ENCODE measurements around the gene F12.
A peak's percentile ranks its signal among the peaks of the same experiment; 100 is the strongest.

Gene F12

DNA sequence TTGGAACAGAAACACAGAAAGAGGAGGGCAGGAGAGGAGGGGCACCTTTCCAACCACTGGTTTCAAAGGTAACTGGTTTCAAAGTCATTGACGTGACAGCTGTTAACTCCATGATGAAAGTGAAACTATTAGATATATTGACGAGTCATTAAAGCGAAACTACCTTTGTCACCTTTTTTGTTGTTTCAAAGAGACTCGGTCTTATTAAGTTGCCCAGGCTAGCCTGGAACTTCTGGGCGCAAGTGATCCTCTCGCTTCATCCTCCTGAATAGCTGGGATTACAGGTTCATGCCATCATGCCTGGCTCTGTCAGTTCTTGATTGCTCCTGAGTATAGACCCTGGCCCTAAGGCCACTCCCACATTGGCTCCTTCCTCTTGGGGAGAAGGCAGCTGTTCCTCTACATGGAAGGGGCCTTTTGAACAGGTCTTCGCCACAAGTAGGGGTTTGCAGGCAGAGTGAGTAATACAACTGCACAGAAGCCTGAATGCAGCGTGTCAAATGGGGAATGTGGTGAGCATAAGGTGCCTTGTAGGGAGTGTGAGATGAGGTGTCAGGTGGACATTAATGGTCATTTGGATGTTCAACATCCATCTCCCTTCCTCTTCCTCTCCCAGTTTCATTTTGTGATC lies 3.4 kb upstream of the F12 start:
- DNase-seq (ENCODE audit: low read depth) = no peak

DNA sequence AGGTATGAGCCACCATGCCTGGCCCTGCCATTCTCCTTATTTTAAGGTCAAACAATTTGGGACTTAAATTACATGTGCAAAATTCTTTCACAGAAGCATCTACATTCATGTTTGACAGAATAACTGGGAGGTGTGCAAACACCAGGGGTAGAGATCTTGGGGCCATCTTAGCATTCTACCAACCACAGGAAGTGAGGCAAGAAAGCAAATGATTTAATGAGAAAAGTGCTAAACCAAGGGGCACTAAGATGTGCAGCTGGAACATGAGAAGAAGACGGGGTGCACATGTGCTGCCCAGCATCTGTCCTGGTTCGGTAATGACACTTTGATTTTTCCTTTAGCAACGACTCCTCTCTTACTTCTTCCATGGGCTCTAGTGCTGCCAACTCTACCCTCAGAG lies 1.2 kb upstream of the F12 start:
- no peak for DNase-seq (ENCODE audit: low read depth)

DNA sequence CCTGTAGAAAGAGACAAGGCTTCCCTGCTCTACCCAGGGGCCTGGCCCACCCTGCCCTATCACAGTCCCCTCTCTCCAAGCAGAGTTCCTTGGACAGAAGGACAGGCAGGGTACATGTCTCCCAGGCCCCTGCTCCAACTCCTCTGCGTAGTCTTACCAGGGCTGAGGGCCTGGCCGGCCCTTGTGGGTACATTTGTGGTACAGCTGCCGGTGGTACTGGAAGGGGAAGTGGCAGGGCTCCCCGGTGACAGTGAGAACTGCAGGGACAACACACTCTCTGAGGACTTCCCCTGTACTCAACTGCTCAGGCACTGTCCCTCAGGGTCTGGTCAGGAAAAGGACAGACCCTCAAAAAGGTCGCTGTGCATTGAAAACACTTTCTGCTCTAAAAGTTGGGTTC lies 3.6 kb downstream of the F12 start:
- no peak for DNase-seq (ENCODE audit: low read depth)

DNA sequence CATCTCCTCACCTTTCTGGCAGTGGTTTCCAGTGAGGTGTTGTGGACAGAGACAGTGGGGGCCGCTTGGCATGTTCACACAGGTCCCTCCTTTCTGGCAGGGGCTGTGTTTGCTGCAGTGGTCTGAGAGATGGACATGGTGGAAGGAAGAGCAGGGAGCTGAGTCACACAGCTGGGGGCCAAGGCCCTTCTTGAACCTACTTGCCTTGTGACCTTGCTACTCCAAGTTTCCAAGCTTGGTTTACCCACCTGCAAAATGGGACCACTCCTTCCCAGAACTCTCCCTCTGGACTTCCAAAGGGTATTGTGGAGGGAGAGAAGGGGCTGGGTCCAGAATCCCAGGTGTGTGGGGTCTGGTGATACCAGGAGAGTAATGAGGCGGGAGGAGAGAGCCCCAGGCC lies 4.1 kb downstream of the F12 start:
- no peak for DNase-seq (ENCODE audit: low read depth)

DNA sequence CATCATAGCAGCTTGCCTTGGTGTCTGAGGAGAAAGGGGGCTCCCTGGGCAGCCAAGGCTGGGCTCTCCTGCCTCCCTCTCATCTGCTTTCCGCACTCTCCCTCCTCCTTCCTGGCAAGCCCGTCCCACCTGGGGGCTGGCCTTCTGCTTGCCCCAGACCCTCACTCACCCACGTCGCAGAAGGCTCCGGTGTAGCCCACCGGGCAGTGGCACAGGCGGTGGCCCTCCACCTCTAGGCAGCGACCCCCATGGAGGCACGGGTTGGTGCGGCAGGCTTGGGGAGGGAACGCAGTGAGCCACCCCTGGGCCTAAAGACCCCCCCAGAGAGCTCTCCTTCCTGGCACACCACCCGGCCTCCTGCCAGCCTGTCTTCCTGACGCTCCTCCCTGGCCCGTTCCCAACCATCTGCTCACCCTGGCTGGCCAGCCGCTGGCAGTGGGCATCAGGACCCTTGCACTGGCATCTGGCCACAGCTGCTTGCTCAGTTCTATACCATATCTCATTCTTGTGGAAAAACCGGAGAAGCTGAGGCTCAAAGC lies 4.7 kb downstream of the F12 start:
- no peak for DNase-seq (ENCODE audit: low read depth)

DNA sequence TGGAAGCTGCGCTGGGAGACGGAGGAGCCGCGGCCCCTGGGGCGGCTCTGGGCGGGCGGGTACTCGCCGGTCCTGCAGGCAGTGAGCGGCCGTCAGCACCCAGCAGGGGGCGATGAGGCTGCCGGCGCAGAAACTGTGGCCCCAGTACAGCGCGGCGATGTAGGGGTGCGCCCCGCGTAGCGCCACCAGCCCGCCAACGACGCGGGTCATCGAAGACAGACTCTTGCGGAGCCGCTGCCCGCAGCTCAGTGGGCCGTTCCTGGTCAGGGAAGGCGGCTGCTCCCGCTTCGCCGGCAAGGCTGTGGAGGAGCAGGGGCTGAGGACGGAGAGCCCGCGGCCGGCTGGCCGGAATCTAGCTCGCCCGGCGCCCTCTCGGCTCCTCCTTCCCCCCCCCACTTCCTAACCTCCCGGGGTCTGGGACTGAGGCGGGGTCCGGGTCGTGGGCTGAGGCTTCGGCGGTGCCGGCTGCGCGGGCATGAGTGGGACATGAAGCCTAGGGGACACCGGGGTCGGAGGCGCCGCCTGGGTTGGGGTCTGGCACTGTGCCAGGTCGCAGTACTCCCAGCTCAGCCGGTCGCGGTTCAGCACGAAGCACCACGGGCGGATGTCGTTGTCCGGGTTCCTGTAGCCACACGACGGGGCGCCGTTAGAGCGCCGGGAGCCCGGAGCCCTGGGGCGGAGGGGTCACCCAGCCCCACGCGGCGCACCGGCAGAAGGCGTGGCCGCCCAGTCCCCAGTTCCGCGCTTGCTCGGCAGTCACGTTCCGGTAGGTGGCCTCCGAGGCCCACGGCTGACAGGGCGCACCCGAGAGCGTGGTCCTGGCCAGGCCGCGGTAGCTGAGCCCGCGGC lies 5.3 kb downstream of the F12 start:
- DNase-seq (ENCODE audit: low read depth) = peak; percentile 75

DNA sequence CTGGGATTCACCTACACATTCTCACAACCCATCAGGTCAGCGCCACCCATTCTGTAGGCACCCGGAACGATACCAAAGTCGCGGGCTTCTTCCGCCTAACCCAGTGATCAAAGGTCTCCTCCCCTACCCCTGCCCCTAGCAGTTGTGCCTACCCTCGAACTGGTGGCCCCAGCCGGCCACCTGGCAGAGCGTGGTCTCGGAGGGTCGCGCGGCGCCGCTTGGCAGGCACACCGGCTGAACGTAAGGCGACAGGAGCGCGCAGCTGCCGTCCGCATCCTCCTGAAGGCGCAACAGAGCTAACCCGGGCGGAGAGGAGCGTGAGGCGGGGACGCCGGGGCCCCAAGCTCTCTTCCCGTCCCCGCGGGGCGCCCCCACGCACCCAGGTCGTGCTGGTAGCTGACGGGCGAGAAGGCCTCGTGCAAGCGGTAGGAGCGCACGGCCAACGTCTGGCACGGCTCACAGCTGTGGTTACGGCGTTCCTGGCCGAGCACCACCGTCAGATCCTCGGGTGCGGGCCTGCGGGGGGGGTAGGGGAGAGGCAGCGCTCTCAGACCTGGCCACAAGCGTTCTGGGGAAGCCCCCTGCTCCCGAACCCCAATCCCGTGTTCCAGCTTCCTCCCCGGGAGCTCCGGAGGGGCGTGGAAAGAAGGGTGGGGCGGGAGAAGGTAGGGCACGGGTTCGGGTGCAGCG lies 6.1 kb downstream of the F12 start:
- DNase-seq (ENCODE audit: low read depth) = peak; percentile 33

DNA sequence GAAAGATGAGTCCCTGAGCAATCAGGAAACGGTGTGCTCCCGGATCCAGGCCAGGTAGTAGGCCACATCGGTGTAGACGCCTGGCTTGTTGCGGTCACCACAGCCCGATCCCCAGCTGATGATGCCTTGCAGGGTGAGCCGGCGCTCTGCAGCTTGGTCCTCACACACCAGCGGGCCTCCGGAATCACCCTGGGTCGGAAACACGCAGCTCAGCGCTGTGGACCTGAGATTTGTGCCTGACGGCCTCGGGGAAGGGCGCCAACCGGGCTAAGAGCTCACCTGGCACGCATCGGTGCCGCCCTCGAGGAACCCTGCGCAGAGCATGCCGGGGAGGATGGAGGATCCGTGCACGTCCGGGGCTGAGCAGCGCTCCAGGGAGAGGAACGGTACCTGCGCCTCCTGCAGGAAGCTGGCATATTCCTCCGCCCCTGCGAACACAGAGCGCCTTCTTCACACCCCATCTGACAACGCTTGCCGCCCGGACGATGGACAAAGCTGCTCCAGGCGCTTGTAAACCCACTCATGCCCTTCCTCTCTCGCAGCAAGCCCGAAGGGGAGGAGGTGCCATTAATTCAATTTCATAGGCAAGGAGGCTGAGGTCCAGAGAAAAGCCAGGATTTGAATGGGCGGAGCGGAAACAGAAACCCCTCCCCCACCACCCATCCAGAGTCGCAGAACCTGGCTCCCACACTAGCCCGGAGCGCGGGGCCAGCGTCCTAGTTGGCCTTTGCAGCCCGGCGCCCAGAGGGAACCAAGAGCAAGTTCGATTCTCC lies 6.9 kb downstream of the F12 start:
- peak; percentile 39 for DNase-seq (ENCODE audit: low read depth)

DNA sequence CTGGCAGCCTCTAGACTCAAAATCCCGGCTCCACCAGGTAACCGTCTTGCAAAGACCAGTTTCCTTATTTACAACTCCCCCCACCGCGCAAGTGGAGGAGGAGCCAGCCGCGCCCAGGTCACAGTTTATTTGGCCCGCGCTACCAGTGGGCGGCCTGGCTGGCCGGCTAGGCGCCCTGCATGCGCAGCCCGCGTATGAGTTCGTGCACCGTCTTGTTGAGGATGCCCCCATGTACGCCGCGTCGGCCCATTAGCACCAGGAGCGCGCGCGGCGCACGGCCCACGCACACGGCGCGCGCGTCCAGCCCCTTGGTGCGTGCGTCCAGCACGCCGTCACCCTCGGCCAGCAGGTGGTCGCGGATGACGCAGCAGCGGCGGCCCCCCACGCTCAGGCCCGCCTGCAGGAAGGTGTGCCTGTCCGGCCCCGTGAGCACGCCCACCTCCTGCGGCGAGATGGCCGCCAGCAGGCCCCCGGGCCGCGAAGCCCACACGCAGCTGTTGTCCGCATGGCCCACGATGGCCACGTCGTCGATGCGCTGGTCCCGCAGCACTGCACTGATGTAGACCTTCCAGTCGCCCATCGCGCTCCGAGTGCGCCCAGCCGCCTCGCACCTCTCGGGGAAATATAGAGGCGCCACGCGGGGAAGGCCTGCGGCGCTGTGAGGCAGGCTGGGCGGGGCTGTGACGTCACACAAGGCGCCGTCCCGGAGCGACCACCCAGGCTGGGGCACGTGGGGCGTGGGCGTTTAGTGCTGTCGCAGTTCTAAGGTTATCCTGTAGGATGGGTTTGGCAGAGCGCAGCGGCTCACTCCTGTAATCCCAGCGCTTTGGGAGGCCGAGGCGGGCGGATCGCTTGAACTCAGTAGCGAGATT lies 9.1 kb downstream of the F12 start, which contains the start of gene PFN3:
TSS of gene PFN3 (minus strand) at position 665 of the 872 bp plus-strand sequence. CDS start at position 580, 85 bp downstream.
- DNase-seq (ENCODE audit: low read depth) = no peak

DNA sequence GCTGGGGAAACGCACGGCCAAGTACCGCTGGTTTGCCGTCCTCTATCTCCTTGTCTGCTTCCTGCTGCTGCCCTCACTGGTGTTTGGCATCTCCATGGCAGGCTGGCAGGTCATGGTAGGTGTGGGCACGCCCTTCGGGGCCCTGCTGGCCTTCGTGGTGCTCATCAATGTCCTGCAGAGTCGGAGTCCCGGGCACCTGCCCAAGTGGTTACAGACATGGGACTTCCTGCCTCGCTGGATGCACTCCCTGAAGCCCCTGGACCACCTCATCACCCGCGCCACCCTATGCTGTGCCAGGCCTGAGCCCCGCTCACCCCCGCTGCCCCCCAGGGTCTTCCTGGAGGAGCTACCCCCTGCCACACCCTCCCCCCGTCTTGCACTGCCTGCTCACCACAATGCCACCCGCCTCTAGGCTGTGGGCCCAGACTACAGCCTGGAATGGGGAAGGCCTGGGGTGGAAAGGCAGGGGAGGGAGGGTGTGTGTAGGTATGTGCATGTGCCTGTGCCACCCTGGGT lies 11.4 kb downstream of the F12 start:
- DNase-seq (ENCODE audit: low read depth) = no peak

DNA sequence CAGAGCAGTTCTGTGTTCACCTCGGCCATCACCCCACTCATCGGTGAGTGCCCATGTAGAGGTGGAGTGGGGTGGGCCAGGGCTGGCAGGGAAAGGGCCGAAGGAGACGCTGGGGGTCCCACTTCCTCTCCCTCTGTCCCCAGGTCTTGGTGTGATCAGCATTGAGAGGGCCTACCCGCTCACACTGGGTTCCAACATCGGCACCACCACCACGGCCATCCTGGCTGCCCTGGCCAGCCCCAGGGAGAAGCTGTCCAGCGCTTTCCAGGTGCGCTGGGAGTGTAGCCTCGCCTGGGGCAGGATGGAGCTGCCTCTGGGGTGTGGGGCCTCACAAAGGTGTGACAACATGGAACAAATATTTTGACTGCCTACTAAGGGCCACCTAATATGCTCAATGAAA lies 12.6 kb downstream of the F12 start:
- DNase-seq (ENCODE audit: low read depth) = no peak

DNA sequence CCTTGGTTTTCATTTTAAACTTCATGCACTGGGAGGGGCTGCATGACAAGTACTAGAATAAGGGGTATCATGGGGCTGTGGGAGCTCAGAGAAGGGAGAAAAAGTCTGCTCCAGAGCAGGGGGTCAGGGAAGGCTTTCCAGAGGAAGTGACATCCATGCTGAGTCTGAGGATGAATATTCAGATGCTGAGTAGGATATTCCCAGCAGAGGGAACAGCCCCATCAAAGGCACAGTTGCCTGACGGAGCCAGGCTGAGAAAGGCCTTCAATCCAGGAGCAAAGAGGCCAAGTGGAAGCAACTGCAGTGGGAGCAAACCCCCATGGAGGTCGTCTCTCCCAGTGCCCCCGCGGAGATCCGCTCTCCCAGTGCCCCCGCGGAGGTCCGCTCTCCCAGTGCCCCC lies 13.3 kb downstream of the F12 start:
- DNase-seq (ENCODE audit: low read depth) = no peak

DNA sequence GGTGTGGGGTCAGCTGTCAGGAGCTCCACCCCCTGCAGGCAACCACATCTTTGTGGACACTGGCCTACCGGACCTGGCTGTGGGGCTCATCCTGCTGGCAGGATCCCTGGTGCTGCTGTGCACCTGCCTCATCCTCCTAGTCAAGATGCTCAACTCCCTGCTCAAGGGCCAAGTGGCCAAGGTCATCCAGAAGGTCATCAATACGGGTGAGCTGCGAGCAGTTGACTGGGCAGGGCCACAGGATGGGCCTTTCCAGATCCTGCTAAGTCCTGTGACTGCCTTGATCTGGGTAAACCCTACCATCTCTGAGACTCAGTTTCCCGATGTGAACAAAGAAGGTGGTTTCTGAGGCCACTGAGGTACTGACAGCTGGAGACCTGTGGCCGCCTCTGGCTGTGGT lies 15.4 kb downstream of the F12 start:
- no peak for DNase-seq (ENCODE audit: low read depth)

DNA sequence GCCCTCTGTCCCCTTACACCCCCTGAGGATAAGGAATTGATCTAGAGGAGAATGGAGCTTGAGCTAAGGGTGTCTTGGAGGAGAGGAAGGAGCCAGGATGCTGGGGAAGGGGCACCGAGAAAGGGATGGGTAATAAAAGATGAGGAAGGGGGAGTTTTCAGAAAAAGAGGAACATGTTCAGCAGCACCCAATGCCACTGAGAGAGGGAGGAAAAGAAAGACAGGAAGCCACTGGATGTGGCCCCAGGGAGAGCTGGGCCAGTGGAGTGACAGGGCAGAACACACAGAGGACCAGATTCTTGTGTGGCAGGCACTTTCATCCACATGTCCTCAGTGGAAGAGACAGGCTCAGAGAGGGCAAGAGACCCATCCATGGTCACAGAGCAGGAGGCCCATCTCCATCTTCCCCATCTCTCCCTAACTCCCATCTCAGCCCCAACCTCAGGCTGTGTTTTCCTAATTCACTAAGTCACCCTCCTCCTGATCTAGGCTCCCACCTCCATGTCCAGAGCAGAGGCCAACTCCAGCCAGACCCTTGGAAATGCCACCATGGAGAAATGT lies 16.1 kb downstream of the F12 start:
- DNase-seq (ENCODE audit: low read depth) = no peak

DNA sequence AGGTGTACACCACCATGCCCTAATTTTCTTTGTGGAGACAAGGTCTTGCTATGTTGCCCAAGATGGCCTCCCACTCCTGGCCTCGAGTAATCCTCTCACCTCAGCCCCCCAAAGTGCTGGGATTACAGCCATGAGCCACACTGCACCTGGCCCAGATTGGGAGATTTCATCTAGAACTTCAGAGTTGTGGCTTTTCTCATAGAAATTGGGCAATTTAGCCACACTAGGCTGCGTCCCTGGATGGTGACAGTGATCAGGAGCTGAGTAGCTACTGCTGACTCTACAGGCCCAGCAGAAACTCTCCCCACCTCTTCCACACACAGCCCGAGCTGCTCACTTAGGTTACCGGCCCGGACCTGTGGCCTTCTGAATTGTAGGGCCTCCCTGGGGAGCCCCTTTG lies 16.6 kb downstream of the F12 start:
- DNase-seq (ENCODE audit: low read depth) = no peak

DNA sequence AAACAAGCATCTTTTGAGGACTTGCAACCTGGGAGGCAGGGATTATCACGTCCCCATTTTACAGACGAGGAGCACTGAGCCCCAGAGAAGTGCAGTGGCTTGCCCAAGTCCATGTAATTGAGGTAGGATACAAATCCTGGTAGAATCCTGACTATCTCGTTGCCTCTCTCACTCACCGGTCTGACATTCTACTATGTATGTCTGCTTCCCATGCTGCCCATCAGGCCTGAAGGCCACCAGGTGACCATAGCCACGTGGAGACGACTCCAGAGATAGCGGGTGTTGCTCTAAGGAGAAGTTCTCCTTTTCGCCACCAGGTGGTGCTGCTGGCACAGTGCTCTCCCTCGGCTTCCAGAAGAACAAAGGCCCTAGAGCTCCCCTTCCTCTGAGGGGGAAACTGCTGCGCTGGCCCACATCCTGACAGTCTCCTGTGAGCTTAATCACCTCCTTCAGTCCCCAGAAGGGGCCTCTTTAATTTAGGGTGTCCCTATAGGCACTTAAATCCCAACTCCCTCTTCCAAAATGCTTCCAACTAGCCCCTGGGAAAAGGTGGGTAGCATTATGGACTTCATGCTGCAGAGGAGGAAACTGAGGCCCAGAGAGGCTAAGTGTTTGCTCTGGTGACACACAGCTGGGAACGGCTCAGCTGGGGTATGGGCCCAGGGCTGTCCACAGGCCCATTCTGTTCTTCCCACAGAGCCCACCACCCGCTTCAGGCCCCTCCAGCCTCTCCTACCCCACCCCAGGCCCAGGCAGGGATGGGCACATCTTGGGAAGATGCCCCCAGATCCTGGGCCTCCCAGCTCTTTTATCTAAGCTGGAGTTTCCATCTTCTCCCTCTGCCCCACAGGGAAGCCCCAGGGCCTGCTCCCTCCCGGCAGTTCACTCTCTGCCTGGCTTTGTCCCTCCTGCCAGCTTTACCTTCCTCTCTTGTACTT lies 18.7 kb downstream of the F12 start:
- peak; percentile 67 for DNase-seq (ENCODE audit: low read depth)

DNA sequence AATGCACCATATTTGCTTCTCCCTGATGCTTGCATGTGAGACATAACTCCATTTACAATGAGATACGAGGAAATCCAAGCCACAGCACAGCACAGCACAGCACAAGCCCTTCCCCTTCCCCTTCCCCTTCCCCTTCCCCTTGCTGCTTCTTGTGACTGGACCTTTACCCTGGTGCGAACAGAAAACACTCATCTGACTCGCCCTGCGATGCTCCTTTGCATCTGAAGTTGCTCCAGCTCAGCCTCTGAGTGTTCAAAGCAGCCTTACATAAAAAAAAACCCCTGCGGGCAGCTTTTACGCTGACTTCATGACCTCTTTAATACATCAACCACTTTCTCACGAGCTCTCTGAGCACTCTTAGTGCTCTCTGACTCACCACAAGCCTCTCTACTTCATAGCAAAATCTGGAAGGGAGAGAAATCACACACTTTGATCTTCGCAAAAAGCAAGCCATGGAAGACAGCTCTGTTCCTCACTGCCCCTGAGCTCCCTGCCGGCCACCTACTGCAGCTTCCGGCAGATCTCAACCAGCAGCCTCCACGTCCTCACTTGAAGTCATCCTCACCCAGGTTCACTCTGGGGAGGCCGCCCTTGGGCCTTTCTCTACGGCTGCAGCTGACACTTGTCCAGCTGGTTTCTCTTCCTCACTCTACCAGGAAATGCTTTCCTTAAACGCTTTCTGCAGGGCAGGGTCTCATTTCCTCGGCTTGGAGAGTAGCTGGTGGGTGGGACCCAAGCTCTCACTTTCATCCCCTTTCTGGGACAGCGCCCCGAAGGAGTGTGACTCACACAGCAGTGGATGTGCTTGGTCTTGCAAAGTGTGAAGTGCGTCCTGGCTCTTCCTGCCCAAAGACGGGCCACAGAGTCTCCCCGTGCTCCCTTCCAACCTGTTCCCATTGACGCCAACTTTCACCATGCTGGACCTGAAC lies 19.9 kb downstream of the F12 start:
- peak; percentile 25 for DNase-seq (ENCODE audit: low read depth)

DNA sequence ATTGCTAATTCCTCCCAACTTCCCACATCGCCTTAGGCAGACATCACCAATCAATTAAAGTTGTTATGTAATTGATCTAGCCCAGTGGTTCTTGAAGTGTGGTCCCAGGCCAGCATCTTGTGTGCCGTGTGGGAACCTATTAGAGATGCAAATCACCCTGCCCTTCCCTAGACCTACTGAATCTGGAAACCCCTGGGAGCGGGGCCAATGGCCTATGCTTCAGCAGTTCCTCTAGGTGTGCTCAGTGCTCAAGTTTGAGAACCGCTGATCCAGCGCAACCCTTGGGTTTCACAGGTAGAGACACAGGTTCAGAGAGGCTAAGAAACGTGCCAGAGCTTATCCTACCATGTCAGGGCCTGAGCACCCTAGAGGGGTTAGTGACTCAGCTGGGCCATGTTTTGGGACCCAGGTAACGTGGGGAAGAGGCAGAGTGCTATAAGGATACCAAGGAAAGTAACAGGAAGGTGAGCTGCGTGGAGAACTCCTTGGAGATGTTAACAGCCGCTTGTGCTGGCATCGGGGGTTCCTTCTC lies 20.8 kb downstream of the F12 start:
- no peak for DNase-seq (ENCODE audit: low read depth)
